Activated CD4-positive, alpha-beta T cell treated with anti-CD3 and anti-CD28 coated beads for 48 hours (primary cell): ENCODE measurements around the gene CLSTN2.

Experiments used
- DNase-seq: peaks from one replicate; pipeline ENCODE4 v3.0.0-alpha.2; 2020

The CLSTN2 gene

GRCh38 chr3:139944256-139944910, 9.4 kb downstream of the CLSTN2 start:
- DNase-seq = no peak

GRCh38 chr3:139945386-139945785, 10.4 kb downstream of the CLSTN2 start:
- no peak for DNase-seq

GRCh38 chr3:139945942-139946341, 11.0 kb downstream of the CLSTN2 start:
- no peak for DNase-seq

- DNase-seq = no peak
These were observed 13.5 kb downstream of the CLSTN2 start for GRCh38 chr3:139948467-139948866.

GRCh38 chr3:139948898-139949297, 13.9 kb downstream of the CLSTN2 start:
- no peak for DNase-seq

- no peak for DNase-seq
These were observed 18.3 kb downstream of the CLSTN2 start for GRCh38 chr3:139953131-139953910.

- DNase-seq = no peak
These were observed 19.3 kb downstream of the CLSTN2 start for GRCh38 chr3:139954146-139954860.

GRCh38 chr3:139957844-139958243, 22.9 kb downstream of the CLSTN2 start:
- no peak for DNase-seq

GRCh38 chr3:139969386-139969785, 34.4 kb downstream of the CLSTN2 start:
- no peak for DNase-seq

- no peak for DNase-seq
These were observed 35.5 kb downstream of the CLSTN2 start for GRCh38 chr3:139970526-139970925.

GRCh38 chr3:139974809-139975425, 39.9 kb downstream of the CLSTN2 start:
- DNase-seq = no peak

- no peak for DNase-seq
These were observed 40.8 kb downstream of the CLSTN2 start for GRCh38 chr3:139975594-139976365.

- no peak for DNase-seq
These were observed 44.0 kb downstream of the CLSTN2 start for GRCh38 chr3:139978966-139979365.

- no peak for DNase-seq
These were observed 45.0 kb downstream of the CLSTN2 start for GRCh38 chr3:139979991-139980390.

GRCh38 chr3:139982404-139982803, 47.4 kb downstream of the CLSTN2 start:
- no peak for DNase-seq

- no peak for DNase-seq
These were observed 50.6 kb downstream of the CLSTN2 start for GRCh38 chr3:139985576-139985975.

- no peak for DNase-seq
These were observed 52.9 kb downstream of the CLSTN2 start for GRCh38 chr3:139987908-139988307.

- no peak for DNase-seq
These were observed 53.6 kb downstream of the CLSTN2 start for GRCh38 chr3:139988472-139989156.

- no peak for DNase-seq
These were observed 59.9 kb downstream of the CLSTN2 start for GRCh38 chr3:139994891-139995290.

GRCh38 chr3:140004271-140004670, 69.3 kb downstream of the CLSTN2 start:
- no peak for DNase-seq

- no peak for DNase-seq
These were observed 71.3 kb downstream of the CLSTN2 start for GRCh38 chr3:140006331-140006730.

- DNase-seq = no peak
These were observed 72.1 kb downstream of the CLSTN2 start for GRCh38 chr3:140007081-140007480.
